ENCODE measurements around the gene ZBTB24.
"Not testable (repeated sequence)": the region's sequence is repeated elsewhere in the genome, so short reads cannot be mapped to it uniquely, and the experiment has no call there.

The ZBTB24 gene

GRCh38 chr6:109521080-109521479 is 38.1 kb upstream of the ZBTB24 start:
- DNase-seq, result no peak
- TF ChIP-seq EZH2 (IDR thresholded peaks at IDR 0.05; ENCODE audit: borderline replicate concordance, low read depth, low read length, severe bottlenecking), result no peak
- TF ChIP-seq, protein P1, sequence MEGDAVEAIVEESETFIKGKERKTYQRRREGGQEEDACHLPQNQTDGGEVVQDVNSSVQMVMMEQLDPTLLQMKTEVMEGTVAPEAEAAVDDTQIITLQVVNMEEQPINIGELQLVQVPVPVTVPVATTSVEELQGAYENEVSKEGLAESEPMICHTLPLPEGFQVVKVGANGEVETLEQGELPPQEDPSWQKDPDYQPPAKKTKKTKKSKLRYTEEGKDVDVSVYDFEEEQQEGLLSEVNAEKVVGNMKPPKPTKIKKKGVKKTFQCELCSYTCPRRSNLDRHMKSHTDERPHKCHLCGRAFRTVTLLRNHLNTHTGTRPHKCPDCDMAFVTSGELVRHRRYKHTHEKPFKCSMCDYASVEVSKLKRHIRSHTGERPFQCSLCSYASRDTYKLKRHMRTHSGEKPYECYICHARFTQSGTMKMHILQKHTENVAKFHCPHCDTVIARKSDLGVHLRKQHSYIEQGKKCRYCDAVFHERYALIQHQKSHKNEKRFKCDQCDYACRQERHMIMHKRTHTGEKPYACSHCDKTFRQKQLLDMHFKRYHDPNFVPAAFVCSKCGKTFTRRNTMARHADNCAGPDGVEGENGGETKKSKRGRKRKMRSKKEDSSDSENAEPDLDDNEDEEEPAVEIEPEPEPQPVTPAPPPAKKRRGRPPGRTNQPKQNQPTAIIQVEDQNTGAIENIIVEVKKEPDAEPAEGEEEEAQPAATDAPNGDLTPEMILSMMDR (IDR thresholded peaks at IDR 0.05; ENCODE audit: borderline replicate concordance, extremely low read depth, low read length, poor library complexity, severe bottlenecking), result no peak

GRCh38 chr6:109519647-109520046 is 36.6 kb upstream of the ZBTB24 start:
- H3K9me3 ChIP-seq (ENCODE audit: insufficient read depth, low read length, severe bottlenecking); H3K9ac ChIP-seq (ENCODE audit: low read depth, low read length); DNase-seq; H2AFZ ChIP-seq (ENCODE audit: low read depth, low read length); H4K20me1 ChIP-seq (ENCODE audit: insufficient read depth, low read length); H3K27me3 ChIP-seq (ENCODE audit: insufficient read depth, low read length, poor library complexity); H3K36me3 ChIP-seq (ENCODE audit: insufficient read depth, low read length); H3K79me2 ChIP-seq (ENCODE audit: insufficient read depth, low read length); H3K4me2 ChIP-seq (ENCODE audit: insufficient read depth, low read length); ATAC-seq (ENCODE audit: insufficient read depth, low read depth); H3K4me3 ChIP-seq (ENCODE audit: low read depth in 1 of 2, low read length in 2 of 2); H3K27ac ChIP-seq (ENCODE audit: low read length): not testable (repeated sequence)
- peaks cover 29% of the 10 kb centered on the region for H3K4me1 ChIP-seq (ENCODE audit: insufficient read depth, low read length)

More at GRCh38 chr6:109521080-109521479, 38.1 kb upstream of the ZBTB24 start:
- Histone ChIP-seq H2AFZ (ENCODE audit: low read depth, low read length) (no peak overlapping the region), H3K27me3 (ENCODE audit: insufficient read depth, low read length, poor library complexity) (no peaks in the 10 kb centered on the region), H3K4me1 (ENCODE audit: insufficient read depth, low read length) (peaks cover 19% of the 10 kb centered on the region), H3K9ac (ENCODE audit: low read depth, low read length) (no peak overlapping the region), H3K4me2 (ENCODE audit: insufficient read depth, low read length) (no peak overlapping the region), H3K36me3 (ENCODE audit: insufficient read depth, low read length) (no peaks in the 10 kb centered on the region), H3K9me3 (ENCODE audit: insufficient read depth, low read length, severe bottlenecking) (peaks cover 2% of the 10 kb centered on the region), H3K27ac (ENCODE audit: low read length) (no peak overlapping the region), H3K4me3 (ENCODE audit: low read depth in 1 of 2, low read length in 2 of 2) (no peak overlapping the region), H4K20me1 (ENCODE audit: insufficient read depth, low read length) (no peaks in the 10 kb centered on the region), H3K79me2 (ENCODE audit: insufficient read depth, low read length) (no peaks in the 10 kb centered on the region)
- ATAC-seq (ENCODE audit: insufficient read depth, low read depth), result no peak

GRCh38 chr6:109516929-109517328 is 33.9 kb upstream of the ZBTB24 start:
- Histone ChIP-seq H3K4me3 (ENCODE audit: low read depth in 1 of 2, low read length in 2 of 2) (no peak overlapping the region), H3K9ac (ENCODE audit: low read depth, low read length) (no peak overlapping the region), H3K4me2 (ENCODE audit: insufficient read depth, low read length) (peak overlapping the region; percentile 51), H2AFZ (ENCODE audit: low read depth, low read length) (peak overlapping the region; percentile 78), H3K9me3 (ENCODE audit: insufficient read depth, low read length, severe bottlenecking) (no peaks in the 10 kb centered on the region), H3K27me3 (ENCODE audit: insufficient read depth, low read length, poor library complexity) (no peaks in the 10 kb centered on the region), H3K79me2 (ENCODE audit: insufficient read depth, low read length) (no peaks in the 10 kb centered on the region), H3K27ac (ENCODE audit: low read length) (peak overlapping the region; percentile 77), H3K36me3 (ENCODE audit: insufficient read depth, low read length) (no peaks in the 10 kb centered on the region), H3K4me1 (ENCODE audit: insufficient read depth, low read length) (peaks cover 29% of the 10 kb centered on the region), H4K20me1 (ENCODE audit: insufficient read depth, low read length) (no peaks in the 10 kb centered on the region)
- TF ChIP-seq, protein P1 (IDR thresholded peaks at IDR 0.05; ENCODE audit: borderline replicate concordance, extremely low read depth, low read length, poor library complexity, severe bottlenecking), result peak; percentile 4
- no peak for TF ChIP-seq EZH2 (IDR thresholded peaks at IDR 0.05; ENCODE audit: borderline replicate concordance, low read depth, low read length, severe bottlenecking)
- peak; percentile 98 for ATAC-seq (ENCODE audit: insufficient read depth, low read depth)
- DNase-seq, result peak; percentile 73

GRCh38 chr6:109515781-109516409 is 32.9 kb upstream of the ZBTB24 start:
- no peak overlapping the region for H3K9ac ChIP-seq (ENCODE audit: low read depth, low read length)
- peaks cover 29% of the 10 kb centered on the region for H3K4me1 ChIP-seq (ENCODE audit: insufficient read depth, low read length)
- no peak for DNase-seq
- peak overlapping the region; percentile 21; the same call in 1 of the 2 replicates for H2AFZ ChIP-seq (ENCODE audit: low read depth, low read length)
- peak overlapping the region; percentile 51 for H3K4me2 ChIP-seq (ENCODE audit: insufficient read depth, low read length)
- H3K27ac ChIP-seq (ENCODE audit: low read length), result peak overlapping the region; percentile 77
- no peaks in the 10 kb centered on the region for H3K9me3 ChIP-seq (ENCODE audit: insufficient read depth, low read length, severe bottlenecking)
- no peak for ATAC-seq (ENCODE audit: insufficient read depth, low read depth)
- no peaks in the 10 kb centered on the region for H3K36me3 ChIP-seq (ENCODE audit: insufficient read depth, low read length)
- TF ChIP-seq EZH2 (IDR thresholded peaks at IDR 0.05; ENCODE audit: borderline replicate concordance, low read depth, low read length, severe bottlenecking), result no peak
- TF ChIP-seq, protein P1 (IDR thresholded peaks at IDR 0.05; ENCODE audit: borderline replicate concordance, extremely low read depth, low read length, poor library complexity, severe bottlenecking), result no peak
- H3K4me3 ChIP-seq (ENCODE audit: low read depth in 1 of 2, low read length in 2 of 2), result peak overlapping the region in 1 of 2 experiments; percentile 18; a peak in 1 of 4 replicates
- H4K20me1 ChIP-seq (ENCODE audit: insufficient read depth, low read length), result no peaks in the 10 kb centered on the region
- no peaks in the 10 kb centered on the region for H3K27me3 ChIP-seq (ENCODE audit: insufficient read depth, low read length, poor library complexity)
- no peaks in the 10 kb centered on the region for H3K79me2 ChIP-seq (ENCODE audit: insufficient read depth, low read length)
